ENCODE measurements around the gene RUBCNL.
"Not testable (repeated sequence)": the region's sequence is repeated elsewhere in the genome, so short reads cannot be mapped to it uniquely, and the experiment has no call there.

RUBCNL gene, protein sequence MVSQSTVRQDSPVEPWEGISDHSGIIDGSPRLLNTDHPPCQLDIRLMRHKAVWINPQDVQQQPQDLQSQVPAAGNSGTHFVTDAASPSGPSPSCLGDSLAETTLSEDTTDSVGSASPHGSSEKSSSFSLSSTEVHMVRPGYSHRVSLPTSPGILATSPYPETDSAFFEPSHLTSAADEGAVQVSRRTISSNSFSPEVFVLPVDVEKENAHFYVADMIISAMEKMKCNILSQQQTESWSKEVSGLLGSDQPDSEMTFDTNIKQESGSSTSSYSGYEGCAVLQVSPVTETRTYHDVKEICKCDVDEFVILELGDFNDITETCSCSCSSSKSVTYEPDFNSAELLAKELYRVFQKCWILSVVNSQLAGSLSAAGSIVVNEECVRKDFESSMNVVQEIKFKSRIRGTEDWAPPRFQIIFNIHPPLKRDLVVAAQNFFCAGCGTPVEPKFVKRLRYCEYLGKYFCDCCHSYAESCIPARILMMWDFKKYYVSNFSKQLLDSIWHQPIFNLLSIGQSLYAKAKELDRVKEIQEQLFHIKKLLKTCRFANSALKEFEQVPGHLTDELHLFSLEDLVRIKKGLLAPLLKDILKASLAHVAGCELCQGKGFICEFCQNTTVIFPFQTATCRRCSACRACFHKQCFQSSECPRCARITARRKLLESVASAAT

DNA sequence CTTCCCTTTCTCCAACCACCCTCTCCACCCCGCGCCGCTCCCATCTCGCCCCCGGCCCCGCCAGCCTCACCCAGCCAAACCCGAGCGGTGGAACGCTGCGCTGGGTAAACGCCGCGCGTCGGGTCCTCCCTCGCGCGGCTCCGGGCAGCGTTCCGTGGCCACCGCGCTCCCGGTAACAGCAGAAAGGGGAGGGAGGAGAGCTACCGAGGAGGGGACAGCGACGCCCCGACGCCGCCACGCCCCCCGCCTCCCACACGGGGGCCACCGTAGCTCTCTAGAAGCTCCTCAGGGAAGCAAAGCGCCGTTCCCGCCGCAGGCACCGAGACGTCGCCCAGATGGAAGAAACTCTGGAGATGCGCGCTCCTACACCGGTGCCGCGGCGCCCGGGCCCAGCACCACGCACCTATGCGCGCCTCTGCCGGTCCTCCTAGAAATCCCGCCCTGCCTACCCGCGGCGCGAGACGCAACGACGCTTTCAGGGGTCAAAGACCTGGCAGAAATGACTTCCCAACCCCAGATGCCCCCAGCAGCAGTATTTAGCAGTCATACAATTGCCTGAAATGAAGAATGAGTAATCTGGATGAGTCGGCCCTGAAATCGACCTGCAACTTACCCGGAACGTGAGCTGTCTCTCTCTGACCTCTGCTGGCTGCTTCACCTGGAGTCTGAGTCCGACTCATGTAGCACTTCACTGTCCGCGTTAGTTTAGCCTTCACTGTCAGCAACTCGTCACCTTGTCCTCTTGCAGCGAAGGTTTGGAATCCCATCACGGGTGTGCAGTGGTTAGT is at the start of gene RUBCNL:
RUBCNL (minus strand) TSS at position 189 of the 788 bp plus-strand sequence. CDS start 14,777 bp downstream, outside the sequence.
- no peak for DNase-seq (ENCODE audit: low read depth)

DNA sequence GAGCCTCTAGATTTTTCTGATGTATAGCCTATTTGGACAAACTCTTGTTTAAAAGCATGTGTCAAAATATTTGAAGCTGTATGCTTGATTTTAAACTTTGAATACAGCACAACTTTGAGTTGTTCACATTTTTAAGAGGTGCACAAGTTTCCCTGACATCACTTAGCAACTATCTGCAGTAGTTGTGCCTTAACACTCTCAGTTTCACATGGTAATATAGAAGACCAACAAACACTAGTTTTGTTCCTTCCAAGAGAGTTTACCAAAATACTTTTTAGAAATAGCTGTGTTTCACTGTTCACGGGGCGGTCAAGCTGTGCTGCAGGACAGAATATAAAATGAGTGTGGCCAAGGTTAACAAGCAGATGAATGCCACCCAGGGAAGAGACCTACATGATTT is 42.5 kb upstream of the RUBCNL start:
- DNase-seq (ENCODE audit: low read depth) = not testable (repeated sequence)

DNA sequence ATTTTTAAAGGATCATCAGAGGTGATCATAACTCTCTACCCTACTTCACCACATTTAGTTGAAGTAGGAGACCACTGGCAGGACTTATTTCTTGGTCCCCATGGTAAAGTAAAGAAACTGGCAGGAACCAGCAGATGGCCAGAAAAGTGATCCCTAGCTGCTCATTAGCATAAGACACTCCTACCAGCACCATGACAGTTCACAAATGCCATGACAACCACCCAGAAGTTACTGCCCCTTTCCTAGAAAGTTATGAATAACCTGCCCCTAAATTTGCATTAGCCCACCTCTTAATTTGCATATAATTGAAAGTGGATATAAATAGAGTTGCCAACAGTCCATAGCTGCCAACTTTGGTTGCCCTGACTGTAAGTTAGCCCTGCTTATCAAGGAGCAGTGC is 18.4 kb upstream of the RUBCNL start:
- no peak for DNase-seq (ENCODE audit: low read depth)

DNA sequence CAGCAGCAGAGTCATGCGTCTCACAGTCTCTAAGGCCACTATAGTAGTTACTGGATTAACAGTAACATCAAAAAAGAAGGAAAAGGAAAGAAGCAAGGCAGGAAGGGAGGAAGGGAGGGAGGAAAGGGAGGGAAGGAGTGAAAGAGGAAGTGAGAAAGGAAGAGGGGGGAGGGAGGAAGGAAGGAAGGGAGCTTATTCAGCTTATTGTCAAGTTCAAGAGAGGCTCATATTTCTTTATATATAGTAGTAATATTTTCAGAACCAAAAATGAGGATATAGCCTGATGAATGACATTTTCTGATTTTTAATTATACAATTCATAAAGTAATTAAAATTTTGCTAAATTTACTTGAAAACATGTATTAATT is 17.7 kb upstream of the RUBCNL start:
- DNase-seq (ENCODE audit: low read depth) = no peak

DNA sequence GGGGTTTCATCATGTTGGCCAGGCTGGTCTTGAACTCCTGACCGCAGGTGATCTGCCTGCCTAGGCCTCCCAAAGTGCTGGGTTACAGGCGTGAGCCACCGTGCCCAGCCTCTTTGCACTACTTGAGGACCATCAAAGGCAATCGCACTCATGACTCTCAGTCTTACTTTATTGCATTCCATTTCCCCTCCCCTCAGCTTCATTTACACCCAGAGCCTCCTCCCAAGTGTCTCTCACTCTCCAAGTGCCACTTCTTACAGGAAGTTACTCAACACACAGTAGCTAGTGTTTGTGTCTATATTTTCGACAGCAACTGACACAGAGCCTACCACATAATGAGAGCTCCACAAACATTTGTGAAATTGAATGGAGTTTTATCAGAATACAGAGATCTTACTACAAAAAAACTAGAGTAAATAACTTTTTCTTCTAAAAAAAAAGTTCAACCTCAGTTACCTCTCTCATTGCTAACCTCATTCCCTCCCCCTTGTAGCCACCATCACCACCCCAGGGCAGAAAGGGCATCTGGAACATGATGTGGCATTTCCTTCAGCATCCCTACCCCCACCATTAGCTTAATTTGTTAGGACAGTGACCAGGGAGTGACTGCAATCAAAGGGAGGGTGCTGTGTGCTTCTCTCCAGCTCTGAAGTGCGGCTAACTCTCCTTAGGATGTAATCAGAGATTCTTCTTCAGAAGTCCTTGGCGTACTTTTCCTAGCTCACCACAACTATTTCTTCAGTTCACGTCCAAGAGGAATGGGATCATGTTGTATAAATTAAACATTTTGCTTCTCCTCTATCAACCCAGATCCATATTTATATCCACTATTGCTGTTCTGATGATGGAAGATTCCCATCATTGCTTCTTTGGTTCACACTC is 17.0 kb upstream of the RUBCNL start:
- no peak for DNase-seq (ENCODE audit: low read depth)

DNA sequence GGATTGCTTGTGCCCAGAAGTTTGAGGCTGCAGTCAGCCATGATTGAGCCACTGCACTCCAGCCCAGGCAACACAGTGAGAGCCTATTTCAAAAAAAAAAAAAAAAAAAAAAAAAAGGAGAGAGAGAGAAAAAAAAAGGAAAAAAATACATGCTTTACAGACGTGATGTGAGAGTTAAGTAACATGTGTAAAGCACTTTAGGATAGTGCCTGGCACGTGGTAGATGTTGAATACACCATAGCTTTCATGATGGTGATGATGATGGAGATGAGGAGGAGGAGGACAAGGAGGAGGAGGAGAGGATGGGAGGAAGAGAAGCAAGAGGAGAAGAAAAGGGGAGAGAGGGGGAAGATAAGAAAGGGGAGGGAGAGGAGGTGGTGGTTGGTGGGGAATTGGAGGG is 15.1 kb upstream of the RUBCNL start:
- no peak for DNase-seq (ENCODE audit: low read depth)

DNA sequence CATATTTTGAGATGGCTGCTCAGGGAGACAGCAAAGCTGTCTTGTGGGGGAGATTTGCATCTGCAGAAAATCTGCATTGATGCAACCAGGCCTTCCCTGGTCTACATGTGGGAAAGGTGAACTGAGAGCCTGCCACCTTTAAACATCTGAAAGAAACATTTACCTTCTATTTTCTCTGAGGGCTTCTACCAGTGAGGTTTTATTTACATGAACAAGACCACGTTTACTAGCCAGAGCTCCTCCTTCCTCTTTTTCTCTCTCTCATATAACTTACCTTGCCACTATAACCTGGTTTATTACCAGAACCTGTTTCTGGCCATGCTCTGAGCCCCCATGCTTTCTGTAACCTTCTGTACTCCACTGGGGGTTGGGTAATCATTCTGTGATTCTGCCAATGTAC is 14.4 kb upstream of the RUBCNL start:
- DNase-seq (ENCODE audit: low read depth) = no peak

DNA sequence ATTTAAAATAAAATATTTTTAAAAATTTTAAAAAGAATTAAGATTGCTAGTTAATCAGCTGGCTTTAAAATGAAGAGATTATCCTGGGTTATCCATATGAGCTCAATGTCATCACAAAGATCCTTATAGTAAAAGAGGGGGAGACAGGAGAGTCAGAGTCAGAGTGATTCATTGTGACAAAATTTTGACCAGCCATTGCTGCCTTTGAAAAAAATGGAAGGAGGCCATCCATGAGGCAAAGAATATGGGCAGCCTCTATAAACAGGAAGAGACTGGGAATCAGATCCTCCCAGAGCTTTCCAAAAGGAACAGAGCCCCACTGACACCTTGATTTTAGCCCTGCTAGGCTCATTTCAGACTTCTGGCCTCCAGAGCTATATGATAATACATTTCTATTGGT is 9.3 kb upstream of the RUBCNL start:
- no peak for DNase-seq (ENCODE audit: low read depth)

DNA sequence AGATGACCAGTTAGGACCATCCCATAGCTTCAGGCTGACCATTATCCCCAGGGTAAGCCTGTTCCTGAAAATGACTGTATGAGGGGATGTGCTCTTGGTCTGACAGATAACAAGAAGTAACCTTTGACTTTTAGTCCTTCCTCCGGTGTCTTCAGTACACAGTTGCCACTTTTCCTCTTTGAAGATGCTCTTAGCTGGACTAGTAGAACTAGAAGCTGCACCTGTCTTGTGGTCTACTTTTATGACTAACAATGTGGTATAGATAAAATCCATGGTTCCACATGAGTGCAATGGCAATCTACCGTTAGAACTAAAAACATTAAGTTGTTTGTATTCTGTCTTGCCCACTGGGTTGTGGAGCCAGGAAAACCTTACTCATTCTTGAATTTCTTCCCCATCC is 5.9 kb upstream of the RUBCNL start:
- DNase-seq (ENCODE audit: low read depth) = no peak

DNA sequence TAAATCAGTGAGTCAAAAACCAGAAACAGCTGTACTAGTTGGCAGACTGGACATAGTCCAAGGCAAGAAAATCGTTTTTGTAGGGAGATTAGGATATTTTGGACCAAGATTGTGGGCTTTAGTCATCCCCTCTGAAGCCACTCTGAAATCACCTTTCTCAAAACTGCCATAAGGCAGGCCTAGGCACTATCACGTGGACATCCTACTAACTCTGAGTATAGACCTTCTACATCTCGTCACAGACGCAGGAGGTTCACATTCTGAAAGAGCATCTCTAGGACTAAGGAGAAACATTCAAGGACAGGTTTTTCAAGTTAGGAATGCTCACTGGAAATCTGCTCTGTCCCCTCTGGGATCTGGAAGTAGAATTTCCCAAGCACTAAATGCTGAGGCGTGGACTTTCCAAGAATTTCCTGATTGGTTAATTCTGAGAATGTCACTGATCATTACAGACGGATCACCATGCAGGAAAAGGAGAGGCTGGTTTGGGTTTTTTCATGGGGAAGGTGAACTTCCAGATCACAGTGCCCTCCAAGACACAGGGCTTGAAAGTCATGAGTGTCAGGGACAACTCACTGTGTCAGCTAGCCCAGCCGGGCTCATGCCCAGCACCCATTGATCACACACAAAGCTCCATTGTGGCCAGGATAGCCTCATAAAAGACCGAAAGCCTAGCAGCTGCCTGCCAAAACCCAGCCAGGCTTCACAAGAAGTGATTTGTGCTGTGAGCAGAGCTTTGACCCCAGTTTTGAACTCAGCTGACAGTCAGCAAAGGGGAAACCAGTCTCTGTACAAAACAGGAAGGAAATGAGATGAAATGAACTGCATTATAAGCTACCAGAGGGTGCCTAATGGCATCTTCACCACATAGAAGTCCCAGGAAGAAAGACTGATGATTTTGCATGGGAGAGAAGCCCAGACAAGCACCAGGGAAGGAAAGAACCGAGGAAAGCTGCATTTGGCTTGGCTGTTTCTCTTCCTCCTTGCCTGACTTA is 2.7 kb upstream of the RUBCNL start:
- no peak for DNase-seq (ENCODE audit: low read depth)

DNA sequence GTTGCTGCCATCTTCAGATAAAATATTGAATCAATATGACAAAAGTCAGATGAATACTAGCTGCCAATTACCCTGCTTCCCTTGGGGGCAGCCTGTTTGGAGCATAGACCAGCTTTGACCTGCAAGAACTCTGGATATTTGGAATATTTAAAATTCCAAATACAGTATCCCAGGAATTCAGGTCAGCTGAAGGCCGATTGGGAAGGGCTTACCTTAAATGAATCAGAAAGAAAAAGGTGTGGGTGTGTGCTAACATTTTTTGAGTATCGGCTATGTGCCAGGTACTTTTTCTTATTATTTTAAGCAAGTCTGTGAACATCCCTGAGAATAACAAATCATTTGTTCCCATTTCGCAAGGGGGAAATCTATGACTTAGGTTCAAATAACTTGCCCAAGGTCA is 1.8 kb upstream of the RUBCNL start:
- DNase-seq (ENCODE audit: low read depth) = no peak

DNA sequence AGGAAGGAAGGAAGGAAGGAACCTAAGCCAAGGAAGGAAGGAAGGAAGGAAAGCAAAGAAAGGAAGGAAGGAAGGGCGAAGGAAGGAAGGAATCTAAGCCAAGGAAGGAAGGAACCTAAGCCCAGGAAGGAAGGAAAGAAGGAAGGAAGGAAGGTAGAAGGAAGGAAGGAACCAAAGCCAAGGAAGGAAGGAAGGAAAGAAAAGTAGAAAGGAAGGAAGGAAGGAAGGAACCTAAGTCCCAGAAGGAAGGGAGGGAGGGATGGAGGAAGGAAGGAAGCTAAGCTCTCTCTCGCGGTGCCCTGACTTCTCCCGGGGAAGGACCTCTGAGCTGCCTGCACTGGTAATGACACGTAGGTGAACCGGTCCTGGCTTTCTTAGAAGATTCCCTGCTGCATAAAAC is 1.3 kb upstream of the RUBCNL start:
- DNase-seq (ENCODE audit: low read depth) = no peak

DNA sequence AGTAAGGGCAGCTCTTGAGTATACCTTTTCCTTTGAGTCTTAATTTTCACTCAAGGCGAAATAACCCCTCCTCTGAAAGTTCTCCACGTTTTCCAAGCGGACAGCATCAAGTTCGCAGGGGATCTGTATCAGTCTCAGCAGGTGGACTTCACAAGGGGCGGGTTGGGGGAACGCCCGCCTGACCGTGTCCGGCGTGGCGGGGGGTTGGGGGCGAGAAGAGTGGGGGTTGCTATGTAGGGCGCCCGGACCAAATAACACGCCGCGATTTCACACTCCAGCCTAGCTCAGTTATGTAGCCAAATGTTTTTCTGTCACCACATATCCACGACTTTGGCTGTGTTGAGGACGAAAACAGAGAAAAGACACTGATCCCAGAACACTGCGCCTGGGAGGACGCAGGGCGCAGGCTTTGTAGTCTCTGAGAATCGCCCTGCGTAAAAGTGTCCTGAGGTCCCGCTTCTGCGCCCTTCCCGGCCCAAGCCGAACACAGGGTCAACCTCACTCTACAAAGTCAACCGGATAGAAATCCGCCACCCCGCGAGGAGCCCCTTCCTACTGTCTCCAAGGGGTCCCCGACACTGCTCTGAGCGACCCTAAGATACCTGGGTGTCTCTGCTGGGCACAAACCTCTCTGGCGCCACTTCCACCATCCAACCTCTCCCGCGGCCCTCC is 524 bp downstream of the RUBCNL start:
- DNase-seq (ENCODE audit: low read depth) = no peak

DNA sequence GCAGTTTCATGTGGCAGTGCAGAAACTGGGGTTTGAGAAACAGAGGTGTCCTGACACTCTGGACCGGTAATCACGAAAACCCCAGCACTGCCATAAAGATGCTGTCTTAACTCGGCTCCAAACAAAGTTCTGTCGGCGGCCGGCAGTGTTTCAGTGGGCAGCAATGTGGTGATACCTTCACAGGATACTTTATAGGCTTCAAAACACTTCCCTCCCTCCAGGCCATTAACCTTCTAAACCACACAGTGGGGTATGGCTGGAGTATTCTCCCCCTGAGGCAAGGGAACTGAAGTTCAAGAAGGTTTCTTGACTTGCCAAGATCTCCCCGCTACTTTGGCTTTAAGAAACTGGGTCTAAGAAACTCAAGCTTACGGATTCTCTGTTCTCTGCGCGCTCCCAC is 1.1 kb downstream of the RUBCNL start:
- no peak for DNase-seq (ENCODE audit: low read depth)

DNA sequence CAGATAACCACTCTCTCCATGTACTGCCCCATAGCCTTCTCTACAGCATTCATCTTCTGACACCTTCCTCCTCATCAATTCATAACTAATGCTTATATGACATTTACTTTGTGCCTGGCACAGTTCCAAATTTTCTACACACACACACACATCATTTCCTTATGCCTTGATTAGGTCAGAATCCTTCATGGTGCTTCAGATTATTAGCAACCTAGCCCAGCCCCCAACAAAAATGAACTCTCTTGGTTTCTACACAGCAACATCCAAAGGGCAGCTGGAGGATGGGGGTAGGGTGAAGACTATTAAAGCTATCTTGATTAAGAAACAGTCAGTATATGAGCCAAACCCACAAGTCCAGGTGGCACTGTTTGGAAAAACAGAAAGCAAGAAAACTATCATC is 3.7 kb downstream of the RUBCNL start:
- no peak for DNase-seq (ENCODE audit: low read depth)

DNA sequence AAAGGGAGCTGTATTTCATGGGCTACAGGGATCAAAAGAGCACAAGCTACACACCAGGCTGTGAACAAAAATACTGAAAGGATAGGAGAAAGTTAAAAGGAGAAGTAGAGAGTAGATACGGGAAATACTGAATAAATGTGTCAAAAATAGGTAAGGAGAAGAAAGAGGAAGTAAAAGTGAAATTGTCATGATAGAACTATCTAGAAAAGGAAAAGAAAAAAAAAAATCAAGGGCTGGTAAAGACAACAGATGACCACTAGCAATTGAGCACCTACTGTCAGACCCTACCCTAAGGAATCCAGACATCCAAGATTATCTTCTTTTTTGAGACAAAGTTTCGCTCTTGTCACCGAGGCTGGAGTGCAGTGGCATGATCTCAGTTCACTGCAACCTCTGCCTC is 4.8 kb downstream of the RUBCNL start:
- DNase-seq (ENCODE audit: low read depth) = no peak

DNA sequence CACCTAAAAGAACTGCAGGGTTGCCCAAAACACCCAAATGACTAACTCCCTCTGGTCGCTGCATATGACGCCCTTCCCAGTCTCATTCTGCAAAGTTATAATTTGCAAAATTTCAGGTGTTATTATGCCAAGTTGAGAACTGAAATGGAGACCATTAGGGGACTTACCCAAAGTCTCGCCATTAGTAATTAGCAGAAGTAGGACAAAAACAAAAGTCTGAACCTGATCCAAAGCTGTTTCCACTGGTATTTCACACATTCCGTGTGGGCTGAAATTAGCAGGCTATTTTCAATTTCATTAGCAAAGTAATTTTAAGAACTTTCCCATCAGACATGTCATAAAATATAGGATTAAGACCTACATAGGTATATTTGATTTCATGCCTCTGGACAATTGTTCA is 6.8 kb downstream of the RUBCNL start:
- no peak for DNase-seq (ENCODE audit: low read depth)

DNA sequence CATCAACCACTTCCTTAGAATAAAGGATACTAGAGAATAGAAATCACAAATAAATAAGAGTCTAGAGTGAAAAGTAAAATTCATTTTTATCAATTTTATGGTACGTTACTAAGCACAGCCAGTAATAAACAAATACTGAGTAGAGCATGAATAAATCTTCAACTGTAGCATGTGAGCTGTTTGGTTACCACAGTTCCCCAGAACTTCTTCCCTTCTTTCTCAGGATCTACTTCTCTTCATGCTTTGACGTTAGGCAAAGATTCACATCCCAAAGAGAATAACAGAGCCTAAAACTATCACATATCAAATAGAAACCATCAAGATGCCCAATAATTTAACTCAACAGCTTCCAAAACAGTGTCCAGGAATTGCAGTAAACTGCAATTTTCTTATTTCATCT is 7.4 kb downstream of the RUBCNL start:
- no peak for DNase-seq (ENCODE audit: low read depth)

DNA sequence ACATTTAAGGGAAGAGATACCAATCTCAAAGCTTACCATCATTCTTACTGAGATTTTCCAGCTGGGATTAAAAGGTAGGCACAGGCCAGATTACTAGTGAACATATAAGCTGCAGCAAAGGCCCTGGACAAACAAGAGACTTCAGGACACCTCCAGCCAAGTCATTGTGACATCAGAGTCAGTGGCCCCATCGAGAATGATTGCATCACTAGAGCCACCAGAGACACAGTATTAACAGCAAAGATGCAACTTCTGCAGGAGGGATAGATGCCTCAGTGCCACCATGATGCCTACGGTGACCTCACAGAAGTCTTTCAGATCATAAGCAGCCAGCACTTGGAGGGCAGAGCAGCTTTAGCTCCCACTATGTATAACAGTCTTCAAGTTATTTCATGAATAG is 8.6 kb downstream of the RUBCNL start:
- no peak for DNase-seq (ENCODE audit: low read depth)

DNA sequence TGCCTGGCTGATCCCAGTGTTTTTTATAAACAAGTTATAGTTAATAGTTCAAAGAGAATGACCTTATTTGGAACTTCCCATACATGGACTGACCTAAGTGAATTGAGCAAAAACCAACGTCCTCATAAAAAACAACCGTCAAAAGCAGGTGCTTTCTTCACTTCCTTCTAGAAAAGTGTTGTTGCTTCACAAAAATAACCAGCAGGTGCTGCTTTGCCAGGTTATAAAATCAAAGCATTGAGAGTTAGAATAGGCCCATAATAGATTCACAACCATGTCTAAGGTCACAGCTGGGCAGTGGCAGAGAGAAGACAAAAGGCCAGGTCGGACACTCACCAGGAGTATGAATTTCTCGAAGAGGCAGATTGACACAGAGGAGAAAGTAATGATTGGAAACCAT is 9.5 kb downstream of the RUBCNL start:
- DNase-seq (ENCODE audit: low read depth) = no peak

Measured in stimulated activated CD8-positive, alpha-beta memory T cell treated with anti-CD3 and anti-CD28 coated beads, Interleukin-12 subunit alpha, Interleukin-12 subunit beta, amount 100 ng/mL, for 1 hour (primary cell).